GM18508 (cell line): ENCODE measurements around the gene NKD2.
"Not testable (repeated sequence)": the region's sequence is repeated elsewhere in the genome, so short reads cannot be mapped to it uniquely, and the experiment has no call there.

Experiments used
- ATAC-seq: cut with Tn5 transposase; IDR thresholded peaks from one replicate; pipeline ENCODE4 v1.9.1; 2021; ENCODE audit warnings: moderate number of reproducible peaks; ENCODE audit not compliant: insufficient read depth, unreplicated experiment

NKD2 gene, protein sequence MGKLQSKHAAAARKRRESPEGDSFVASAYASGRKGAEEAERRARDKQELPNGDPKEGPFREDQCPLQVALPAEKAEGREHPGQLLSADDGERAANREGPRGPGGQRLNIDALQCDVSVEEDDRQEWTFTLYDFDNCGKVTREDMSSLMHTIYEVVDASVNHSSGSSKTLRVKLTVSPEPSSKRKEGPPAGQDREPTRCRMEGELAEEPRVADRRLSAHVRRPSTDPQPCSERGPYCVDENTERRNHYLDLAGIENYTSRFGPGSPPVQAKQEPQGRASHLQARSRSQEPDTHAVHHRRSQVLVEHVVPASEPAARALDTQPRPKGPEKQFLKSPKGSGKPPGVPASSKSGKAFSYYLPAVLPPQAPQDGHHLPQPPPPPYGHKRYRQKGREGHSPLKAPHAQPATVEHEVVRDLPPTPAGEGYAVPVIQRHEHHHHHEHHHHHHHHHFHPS

DNA sequence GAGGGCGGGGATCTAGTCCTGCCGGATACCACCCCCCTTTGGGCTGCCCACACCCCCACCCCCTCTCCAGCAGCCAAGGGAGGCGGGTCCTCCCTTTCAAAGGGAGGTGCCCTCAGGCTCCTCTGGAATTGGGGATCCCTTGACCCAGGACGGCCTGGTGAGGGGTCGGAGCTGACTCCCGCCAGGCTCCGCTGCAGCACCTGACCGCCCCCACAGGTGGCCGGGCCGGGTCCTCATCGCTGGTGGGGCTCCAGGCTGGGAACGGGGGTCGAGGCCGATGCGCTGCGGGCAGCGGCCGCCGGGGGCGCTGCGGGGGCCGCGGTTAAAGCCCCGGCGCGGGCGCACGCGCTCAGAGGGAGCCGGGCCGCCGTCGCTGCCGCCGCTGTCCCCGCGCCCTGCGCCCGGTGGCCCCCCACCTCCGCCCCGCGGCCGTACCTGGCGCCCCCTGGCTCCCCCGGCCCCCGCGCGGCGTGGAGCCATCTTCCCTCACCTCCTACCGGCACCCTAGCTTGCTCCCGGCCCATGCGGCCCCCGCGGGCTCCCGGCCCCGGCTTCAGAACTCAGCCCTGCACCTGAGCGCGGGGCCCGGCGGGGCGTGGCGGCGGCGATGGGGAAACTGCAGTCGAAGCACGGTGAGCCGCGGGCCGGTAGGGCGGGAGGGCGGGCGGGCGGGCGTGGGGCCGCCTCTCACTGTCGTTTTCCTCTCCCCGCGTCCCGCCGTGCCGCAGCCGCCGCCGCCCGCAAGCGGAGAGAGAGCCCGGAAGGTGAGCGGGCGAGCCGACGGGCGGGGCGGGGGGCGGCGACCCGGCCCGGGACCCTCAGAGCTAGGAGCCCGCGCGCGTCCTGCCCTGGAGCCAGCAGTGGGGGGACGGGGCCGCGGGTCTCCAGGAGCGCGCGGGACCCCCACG, at the start of gene NKD2:
Gene NKD2 (plus strand): TSS at position 352 of the 908 bp plus-strand sequence. CDS start 256 bp downstream, at position 608.
- ATAC-seq, result no peak

DNA sequence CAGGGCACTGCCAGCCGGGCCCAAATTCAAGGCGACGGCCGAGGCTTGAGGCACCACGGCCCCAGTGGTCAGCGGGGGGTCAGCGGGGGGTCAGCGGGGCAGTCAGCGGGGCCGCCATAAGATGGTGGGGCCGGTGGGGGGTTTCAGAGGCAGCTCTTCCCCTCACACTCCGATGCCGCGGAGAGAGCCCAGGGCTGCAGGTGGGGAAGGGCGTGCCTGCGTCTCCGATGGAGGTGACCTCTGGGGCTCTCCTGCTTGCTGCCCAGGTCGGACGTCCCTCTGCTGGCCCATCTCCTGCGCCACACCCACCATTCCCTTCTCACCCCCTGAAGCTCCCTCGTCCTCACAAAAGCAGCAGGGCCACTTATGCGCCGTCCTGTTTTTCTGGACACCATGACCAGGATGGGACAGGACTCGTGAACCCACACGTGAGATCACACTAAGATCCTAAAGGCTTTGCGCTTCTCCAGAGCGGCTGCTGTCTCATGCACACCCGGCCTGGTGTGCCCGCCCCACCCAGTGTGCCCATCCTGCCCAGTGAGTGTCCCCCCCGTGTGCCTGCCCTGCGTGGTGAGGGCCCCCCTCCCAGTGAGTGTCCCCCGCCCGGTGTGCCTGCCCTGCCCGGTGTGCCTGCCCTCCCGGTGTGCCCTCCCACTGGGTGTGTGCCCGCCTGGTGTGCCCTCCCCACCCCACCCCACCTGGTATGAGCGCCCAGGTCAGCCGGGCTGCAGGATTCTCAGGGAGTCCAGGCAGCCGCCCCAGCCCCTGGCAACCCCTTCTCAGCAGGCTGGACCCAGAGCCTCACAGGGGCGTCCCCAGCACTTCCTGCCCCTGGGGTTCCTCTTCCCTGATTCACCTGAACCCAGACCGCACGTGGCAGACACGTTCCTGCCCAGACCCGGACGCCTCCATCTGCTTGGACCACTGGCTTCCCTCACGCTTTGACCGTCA, 48.7 kb upstream of the NKD2 start:
- no peak for ATAC-seq

DNA sequence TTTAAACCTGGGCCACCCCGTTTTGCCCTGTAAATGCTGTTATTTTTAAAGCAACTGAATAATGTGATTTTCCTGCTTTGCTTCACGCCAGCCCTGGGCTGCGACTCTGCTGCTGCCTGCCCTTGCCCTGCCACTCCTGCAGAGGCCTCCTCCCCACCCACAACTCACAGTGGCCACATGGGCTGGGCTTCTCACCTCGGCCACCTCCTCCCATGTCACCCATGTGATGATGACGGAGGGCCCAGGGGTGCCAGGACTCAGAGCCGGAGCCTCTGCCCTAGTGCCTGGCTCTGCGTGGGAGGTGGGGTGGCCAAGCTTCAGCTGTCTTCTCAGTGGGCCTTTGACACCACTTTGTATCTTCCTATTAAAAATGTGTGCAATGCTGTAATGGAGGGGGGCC, 48.1 kb upstream of the NKD2 start:
- ATAC-seq, result no peak

DNA sequence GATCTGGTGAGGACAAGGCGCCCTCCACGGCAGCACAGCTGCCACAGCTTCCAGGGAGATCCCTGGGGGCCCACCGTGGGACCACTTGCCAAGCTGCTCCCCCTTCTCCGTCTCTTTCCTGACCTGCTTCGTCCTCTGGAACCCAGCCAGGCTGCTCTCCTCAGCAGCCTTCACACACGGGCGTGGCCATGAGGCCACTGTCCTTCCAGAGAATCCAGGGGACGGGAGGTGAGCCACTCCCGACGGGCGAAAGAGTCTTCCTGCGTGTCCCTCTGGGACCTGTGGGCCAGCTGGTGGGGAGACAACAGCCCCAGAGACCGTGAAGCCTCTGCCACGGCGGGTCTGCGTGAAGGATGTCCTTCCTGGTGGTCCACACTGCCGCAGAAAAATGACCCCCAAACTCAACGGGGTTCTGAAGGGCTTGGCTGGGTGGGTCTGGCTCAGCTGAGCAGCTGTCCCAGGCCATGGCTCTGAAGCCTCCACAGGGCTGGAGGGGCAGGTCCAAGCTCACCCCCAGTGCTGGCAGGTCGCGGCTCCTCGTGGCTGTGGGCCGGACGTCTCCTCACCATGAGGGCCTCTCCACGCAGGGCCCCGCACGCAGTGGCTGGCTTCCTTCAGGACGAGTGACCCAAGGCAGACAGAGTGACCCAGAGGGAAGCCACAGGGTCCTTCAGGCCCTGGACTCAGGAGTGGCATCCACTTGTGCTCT, 47.4 kb upstream of the NKD2 start:
- ATAC-seq, result no peak

DNA sequence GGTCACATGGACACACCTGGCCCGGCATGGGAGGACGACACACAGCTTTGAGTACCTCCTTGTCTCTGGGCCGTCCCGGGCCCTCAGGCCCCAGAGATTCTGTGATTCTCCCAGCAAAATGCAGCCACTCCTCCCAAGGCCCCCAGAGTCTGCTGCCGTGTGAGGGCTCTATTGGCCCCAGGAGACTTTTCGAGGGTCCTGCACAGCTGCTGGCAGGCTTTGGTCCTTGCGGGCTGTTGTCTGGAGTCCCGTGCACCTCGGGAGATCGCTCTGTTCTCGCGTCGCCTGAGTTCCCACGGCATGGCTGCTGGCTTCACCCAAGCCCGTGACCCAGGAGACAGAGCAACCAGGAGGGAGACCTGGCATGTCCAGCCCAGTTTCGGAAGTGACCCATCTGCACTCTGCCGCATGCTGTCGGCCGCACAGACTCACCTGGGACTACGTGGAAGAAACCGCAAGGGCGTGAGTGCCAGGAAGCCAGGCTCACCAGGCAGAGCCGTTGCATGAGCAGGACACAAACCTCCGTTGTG, 46.8 kb upstream of the NKD2 start:
- no peak for ATAC-seq

DNA sequence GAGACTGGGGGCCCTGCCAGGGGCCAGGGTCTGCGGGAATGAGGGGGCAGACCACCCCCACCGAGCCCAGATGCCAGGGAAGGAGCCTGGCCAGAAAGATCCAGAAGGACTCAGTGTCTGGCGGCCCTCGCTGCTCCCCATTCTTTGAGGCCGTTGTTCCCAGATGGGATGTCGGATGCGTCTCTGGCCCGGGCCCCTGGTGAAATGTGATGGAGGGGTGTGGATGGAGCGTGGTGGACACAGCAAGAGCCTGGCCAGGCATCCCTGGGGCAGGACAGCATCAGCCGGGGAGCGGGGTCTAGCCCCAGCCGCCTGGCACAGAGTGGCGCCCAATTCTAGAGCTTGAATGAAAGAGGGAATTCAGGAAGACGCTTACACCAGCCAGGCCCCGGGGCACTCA, 46.2 kb upstream of the NKD2 start:
- no peak for ATAC-seq

DNA sequence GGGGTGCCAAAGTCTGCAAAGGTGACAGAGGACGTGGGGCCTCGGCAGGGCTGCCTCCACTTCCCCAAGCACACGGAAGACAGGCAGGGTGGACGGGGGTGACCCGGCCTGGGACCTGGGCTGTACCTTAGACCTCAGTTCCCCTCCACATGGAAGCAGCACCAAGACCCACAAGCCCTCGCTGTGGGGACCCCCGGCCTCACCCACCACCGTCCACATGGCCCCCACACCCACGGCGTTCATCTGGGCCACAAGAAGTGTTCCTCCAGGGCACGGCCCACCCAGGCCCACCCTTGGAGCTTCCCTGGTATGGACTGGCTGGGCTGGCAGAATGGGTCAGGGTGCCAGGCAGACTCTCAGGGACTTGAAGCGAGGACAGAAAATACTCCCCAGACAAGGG, 45.8 kb upstream of the NKD2 start:
- ATAC-seq, result no peak

DNA sequence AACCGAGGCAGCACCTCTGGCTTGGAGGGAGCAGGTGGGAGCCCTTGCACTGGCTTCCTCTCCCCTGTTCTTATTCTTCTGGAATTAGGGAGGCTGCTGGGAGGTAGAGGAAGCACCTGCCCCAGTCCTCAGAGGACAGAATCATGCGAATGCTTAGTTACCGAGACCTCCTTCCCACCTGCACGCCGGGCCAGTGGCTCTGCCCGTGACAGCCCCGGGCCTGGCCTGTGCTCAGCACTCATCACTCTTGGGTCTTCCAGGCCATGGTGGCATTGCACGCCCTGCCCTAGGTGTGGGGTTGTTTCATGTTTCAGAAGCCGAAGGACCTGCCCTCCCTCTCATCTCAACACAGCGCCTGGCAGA, 45.3 kb upstream of the NKD2 start:
- no peak for ATAC-seq

DNA sequence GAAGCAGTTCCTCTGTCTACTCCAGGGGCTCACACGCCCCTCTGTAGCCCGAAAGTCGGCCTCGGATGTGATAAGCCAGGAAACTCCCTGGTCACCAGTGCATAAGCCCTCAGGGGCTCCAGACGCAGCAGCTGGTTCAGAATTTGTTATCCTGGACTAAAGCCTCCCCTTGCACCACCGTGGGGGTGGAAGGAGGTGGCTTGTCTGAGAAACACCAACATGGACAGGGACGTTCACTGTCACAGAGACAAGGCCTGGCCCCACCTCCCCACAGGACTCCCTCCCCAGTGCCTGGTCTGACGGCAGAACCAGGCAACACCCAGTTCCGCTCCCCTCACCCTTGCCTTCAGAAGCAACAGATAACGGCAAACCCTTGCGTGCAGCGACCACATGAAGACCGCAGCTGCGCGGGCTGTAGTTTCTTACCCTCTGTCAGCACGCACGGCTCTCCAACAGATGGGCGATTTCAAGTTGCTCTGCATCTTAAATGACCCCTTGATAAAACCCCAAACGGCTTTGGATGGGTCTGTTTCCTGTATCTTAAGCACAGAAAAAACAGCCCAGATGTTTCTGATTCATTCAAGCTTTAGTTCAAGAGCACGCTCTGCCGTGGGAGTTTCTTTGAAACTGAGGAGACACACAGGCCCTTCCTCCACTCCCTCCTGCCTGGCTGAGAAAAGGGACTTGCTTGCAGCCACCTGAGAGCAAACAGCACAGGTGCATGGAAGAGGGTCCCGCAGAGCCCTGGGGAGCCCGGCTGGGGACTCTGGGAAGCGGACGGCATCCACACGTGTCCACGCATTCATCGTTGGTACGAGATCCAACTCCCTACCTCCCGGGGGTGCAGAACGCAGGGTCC, 44.7 kb upstream of the NKD2 start:
- peak; percentile 54 for ATAC-seq

DNA sequence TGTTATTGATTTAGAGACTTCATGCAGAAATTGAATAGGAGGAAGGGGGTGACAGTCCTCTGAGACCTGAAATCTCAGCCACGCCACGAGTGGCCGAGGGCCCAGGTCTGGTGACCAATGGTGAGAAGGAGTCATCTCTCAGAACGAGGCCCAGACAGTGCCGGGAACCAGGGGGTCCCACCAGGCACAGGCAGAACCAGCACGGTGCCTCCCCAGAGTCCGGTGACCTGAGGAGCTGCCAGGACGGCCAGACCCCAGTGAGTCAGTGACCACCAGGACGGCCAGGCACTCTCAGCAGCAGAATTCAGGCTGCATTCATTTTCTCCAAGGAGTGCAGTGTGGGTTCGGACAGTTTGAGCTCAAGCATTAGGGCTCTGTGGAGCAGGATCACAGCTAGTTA, 43.8 kb upstream of the NKD2 start:
- ATAC-seq, result no peak

DNA sequence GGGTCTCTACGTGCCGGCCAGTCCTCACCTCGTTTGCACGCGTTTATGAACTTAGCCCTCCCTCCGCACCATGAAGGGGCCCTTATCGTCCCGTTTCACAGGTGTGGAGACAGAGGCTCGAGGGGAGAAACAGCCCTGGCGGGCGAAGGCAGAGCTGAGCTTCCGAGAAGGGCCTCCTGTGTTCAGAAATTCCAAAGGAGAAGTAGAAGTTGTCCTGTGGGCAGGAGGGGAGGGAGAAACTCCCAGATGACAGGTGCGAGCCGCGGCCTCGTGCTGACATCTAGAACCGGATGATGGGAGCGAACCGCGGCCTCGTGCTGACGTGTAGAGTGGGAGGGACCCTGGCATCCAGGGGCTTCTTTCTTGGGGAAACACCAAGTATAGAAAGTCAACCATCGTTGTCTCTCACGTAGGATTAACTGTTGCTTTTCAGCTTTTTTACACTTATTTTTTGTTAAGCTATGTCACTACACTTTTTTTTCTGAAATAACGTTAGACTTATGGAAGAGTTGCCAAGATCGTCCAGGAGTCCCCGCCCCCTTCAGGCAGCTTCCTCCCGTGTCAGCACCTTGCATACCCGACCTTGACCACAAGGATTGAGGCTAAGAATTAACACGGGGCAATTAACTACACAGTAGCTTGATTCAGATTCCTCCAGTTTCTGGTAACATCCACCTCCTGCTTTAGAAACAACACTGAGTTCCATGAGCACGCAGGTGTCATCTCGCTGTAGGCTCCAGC, 42.8 kb upstream of the NKD2 start:
- no peak for ATAC-seq

DNA sequence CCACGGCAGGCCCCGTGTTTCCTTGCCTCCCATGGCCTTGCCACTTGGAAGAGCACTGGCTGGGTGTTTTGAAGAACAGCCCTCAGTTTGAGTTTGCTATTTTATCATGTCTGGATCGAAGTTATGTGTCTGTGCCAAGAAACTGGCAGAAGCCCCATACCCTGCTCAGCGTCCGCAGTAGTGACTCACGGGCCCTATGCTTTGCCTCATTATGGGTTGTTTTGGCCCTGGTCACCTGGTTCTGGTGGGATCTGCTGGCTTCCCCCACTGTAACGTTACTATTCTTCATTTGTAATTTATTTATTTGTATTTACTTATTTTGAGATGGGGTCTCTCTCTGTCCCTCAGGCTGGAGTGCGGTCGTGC, 42.3 kb upstream of the NKD2 start:
- ATAC-seq, result no peak

DNA sequence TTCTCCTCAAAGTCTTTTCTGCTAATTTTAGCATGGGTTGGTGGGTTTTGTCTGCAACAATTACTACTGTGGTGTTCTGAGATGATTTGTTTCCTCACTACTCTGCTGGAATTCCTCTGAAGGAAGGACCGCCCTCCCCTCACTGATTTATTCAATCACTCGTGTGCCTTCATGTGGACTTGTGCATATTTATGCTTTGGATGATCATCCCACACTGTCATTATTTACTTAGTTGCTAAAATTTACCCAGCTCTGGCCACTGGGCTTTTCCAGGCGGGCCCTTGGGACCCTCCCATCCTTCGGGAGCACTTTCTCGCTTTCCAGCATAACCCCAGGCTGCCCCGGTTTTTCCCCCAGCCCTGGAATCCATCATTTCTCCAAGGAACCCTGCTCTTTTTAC, 41.7 kb upstream of the NKD2 start:
- ATAC-seq, result no peak

DNA sequence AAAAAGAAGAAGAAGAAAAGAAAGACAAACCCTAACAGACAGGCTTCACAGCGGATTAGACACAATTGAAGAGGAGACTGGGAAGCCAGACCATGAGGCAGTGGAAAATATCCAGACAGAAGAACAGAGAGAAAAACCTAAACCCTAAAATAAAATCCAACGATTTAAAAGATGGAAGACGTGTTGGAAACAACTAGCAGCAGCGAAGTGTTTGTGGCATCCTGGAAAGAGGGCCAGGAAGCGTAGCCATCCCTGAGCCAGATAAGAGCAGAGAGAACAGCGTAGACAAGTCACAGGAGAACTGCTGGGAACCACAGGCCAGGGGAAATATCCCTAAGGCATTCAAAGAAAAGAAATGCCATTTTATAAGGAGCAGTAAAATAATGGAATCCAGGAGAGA, 39.7 kb upstream of the NKD2 start:
- no peak for ATAC-seq

DNA sequence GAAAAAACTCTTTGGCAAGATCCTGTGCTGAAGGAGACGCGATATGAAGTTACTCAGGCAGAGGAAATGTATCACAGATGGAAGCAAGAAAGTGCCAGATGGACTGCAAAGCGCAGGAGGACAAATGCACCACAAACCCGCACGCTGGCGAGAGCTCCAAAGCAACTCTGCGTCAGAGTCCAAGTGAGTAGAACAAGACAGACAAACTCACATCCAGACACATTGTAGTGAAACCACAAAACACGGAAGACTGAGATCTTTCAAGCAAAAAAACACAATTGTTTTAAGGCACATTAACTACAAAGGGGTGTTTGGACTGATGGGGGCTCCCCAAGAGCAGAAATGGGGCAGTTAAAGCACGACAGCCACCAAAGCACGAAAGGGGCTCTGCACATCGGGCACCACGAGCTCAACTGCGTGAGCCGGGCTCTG, 39.2 kb upstream of the NKD2 start:
- no peak for ATAC-seq

DNA sequence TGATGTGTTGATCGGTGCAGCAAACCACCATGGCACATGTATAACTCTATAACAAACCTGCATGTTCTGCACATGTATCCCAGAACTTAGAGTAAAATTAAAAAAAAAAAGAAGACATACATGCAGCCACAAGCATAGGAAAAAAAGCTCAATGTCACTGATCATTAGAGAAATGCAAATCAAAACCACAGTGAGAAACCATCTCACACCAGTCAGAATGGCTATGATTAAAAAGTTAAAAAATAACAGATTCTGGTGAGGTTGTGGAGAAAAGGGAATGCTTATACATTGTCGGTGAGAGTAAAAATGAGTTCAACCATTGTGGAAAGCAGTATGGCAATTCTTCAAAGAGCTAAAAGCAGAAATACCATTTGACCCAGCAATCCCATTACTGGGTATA, 36.0 kb upstream of the NKD2 start:
- not testable (repeated sequence) for ATAC-seq

DNA sequence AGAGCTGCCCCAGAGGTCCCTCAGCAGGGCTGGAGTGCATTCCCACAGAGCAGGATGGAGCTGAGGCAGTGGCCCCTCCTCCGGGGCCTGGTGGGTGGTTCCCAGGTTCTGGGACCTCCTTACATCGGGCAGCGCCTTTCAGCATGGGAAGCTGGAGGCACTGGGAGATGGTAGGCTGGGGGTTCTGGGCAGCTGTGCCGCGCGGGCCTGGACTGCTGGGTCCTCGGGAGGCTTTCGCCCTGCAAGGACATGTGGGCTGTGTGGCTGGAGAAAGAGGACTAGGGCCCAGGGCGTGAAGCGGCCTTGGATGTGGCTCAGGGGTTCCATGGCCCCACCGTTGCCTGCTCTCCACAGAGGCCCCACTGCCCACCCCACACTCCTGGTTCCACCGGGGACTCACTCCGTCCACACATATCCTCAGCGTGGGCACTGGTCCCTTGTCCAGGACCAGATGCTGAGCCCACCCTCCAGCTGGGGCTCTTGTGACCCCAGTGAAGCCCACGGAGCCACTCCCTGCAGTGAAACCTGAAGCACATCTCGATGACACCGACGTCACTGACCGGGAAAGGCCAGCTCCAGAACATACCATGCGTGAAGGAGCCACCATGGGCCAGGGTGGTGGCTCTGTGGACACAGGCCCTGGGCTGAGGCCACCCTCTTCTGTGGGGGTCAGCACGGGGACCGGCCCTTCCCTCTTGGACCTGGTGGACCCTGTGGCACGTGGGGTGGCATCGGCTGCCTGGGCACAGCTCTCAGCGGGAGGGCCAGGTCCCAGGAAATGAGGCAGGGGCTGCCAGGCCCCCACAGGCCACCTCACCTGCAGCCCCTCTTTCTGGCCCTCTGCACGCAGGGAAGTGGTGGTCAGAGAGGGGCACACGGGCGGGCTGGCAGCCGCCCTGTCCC, 31.5 kb upstream of the NKD2 start:
- ATAC-seq, result no peak
